ENCODE results near the gene DDB1. TPM values are rescaled to one million over a fixed set of nuclear protein-coding genes. Genes with fewer than 3 reads are reported as not detected.
A peak's percentile ranks its signal among the peaks of the same experiment; 100 is the strongest.

Gene DDB1
- total RNA-seq, 5 donors from 2014 or later (not counting 1 experiment from before 2014, with no cell fraction given) = 165 to 186 (median 176) TPM

DNA sequence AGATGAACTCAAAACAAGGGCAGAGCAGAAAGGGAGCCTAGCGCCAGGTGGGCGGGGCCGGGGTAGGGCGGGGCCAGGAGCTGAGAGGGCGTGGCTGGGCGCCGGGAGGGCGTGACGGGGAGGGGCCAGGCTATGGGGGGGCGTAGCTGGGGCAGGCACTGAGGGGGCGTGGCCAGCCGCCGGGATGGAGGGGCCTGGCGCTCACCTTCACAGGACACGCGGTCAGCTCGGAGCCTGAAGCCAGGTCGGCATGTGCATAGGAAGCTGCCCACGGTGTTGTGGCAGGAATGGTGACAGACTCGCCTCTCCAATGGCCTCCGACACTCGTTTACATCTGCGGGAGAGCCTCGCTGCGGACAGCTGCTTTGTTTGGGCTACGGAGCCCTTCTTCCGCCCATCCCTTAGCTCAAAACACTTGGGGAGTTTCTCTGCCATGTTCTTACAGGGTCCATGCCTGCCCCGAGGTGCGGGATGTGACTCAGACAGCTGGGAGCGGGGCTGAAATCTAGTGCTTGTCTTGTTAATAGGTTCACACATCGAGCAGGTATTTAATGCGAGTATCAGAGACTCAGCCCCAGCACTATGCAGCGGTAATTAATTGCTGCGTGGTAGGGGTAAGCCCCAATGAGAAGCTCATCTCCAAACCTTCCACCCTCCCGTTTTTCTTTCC is 51.2 kb downstream of the DDB1 start:
- H3K9me3 ChIP-seq = no peaks in the 10 kb centered on the region
- Mint-ChIP-seq H3K27me3 (peaks cover 0 to 2% of the 10 kb centered on the region in 2 donors), H3K4me3 (no peak overlapping the region), H3K36me3 (no peaks in the 10 kb centered on the region), H3K27ac (no peak overlapping the region), H3K4me1 (no peaks in the 10 kb centered on the region), H3K9me3 (peaks cover 0 to 5% (median 0%) of the 10 kb centered on the region in 3 donors)
- H3K27me3 ChIP-seq (replicated peaks in 1 of 2; ENCODE audit: control insufficient read depth in 2 of 2, extremely low read depth in 1 of 2, insufficient read depth in 2 of 2, low read length in 1 of 2) = peaks cover 0 to 8% of the 10 kb centered on the region in 2 experiments
- no peak overlapping the region for H3K27ac ChIP-seq (ENCODE audit: low read length)
- H3K4me3 ChIP-seq (ENCODE audit: control insufficient read depth in 1 of 2, extremely low read depth in 1 of 2, low read length in 1 of 2) = no peak overlapping the region
- ATAC-seq (replicated peaks in 1 of 4) (no peak), DNase-seq (peak in 2 of 35 experiments; percentile 2 to 12)
- no peaks in the 10 kb centered on the region for H3K4me1 ChIP-seq (ENCODE audit: control insufficient read depth in 1 of 2, extremely low read depth in 1 of 2, insufficient read depth in 2 of 2, low read length in 2 of 2)
- ChIA-PET POLR2A (no interaction called here), CTCF (no interaction called here)
- no peaks in the 10 kb centered on the region for H3K36me3 ChIP-seq (ENCODE audit: control insufficient read depth in 2 of 2, extremely low read depth in 1 of 2, insufficient read depth in 1 of 2, low read length in 1 of 2)
- 81% methylated on average over 31 of the region's 35 CpGs for WGBS (ENCODE audit: insufficient coverage)

DNA sequence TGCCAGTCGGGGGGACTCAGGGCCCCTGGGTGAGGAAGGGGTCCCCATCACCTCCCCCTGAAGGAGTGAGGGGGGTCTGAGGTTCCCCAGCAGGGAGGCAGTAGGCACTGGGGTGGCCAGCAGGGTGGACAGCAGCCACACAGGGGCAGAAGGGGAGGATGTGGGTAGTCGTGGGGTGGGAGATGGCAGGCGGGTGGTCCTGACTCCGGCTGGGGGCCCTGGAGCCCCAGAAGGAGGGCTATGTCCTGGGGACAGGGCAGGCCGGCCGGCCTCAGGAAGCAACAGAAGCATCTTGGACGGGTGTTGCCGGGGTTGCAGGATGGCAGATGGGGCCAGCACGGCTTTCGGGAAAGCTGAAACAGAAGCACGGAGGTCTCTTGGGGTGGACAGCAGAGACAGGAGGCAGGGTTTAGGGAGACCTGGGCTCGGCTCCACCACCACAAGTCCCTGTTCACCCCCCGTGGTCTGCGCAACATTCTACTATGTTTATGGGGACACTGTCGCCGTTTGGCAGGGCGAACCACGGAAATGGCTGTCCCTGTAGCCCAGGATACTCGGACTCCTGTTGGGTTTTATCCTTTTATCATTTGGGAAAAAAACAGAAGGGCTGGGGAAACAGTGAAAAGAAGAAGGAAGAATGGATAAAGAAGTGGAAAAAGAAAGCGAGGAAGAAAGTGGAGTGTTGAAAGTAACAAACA is 51.9 kb downstream of the DDB1 start:
- WGBS (ENCODE audit: insufficient coverage) = 99% methylated on average over 17 of the region's 20 CpGs

DNA sequence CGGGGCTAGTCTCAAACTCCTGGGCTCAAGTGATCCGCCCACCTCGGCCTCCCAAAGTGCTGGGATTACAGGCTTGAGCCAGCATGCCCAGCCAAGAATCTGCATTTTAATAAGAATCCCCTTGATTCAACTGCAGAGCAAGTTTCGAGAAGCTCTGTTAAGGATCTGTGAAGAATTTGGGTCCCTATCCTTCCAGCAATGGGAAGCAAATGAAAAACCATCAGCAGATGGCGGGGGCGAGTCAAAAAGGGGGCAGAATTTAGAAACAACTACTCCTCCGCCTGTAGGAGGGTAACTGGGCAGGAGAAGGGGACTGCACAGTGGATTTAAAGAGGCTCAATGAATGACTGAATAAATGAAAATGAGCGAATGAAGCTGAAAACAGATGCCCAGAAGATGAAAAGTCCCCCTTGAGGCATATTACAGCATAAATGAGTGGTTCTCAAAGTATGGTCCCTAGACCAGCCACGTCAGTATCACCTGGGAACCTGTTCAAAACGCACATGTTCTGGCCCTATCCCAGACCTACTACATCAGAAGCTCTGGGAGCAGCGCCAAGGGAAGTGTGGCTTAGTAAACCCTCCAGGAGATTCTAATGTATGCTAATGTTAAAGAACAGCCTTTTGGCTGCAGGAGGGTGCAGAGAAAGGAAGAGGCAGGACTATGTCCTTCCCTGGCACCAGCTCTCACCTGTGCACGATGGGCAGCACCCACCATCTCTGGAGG is 52.8 kb downstream of the DDB1 start:
- Histone ChIP-seq H3K9me3 (no peaks in the 10 kb centered on the region), H3K27ac (ENCODE audit: low read length) (no peak overlapping the region), H3K4me1 (ENCODE audit: control insufficient read depth in 1 of 2, extremely low read depth in 1 of 2, insufficient read depth in 2 of 2, low read length in 2 of 2) (no peaks in the 10 kb centered on the region), H3K4me3 (ENCODE audit: control insufficient read depth in 1 of 2, extremely low read depth in 1 of 2, low read length in 1 of 2) (no peak overlapping the region), H3K27me3 (replicated peaks in 1 of 2; ENCODE audit: control insufficient read depth in 2 of 2, extremely low read depth in 1 of 2, insufficient read depth in 2 of 2, low read length in 1 of 2) (peaks cover 0 to 4% of the 10 kb centered on the region in 2 experiments), H3K36me3 (ENCODE audit: control insufficient read depth in 2 of 2, extremely low read depth in 1 of 2, insufficient read depth in 1 of 2, low read length in 1 of 2) (no peaks in the 10 kb centered on the region)
- Mint-ChIP-seq H3K9me3 (peaks cover 0 to 5% (median 0%) of the 10 kb centered on the region in 3 donors), H3K36me3 (no peaks in the 10 kb centered on the region), H3K4me3 (no peak overlapping the region), H3K27ac (no peak overlapping the region), H3K27me3 (peaks cover 0 to 2% of the 10 kb centered on the region in 2 donors), H3K4me1 (no peaks in the 10 kb centered on the region)
- CTCF ChIA-PET = no interaction called here
- ATAC-seq (replicated peaks in 1 of 4) = no peak
- DNase-seq = no peak
- POLR2A ChIA-PET = no interaction called here
- 76% methylated on average over 8 of the region's 12 CpGs for WGBS (ENCODE audit: insufficient coverage)

More for the DNA sequence above, 51.9 kb downstream of the DDB1 start:
- POLR2A ChIA-PET = no interaction called here
- Mint-ChIP-seq H3K27ac (no peak overlapping the region), H3K4me1 (no peaks in the 10 kb centered on the region), H3K9me3 (peaks cover 0 to 5% (median 0%) of the 10 kb centered on the region in 3 donors), H3K4me3 (no peak overlapping the region), H3K27me3 (peaks cover 0 to 2% of the 10 kb centered on the region in 2 donors), H3K36me3 (no peaks in the 10 kb centered on the region)
- CTCF ChIA-PET = no interaction called here
- ATAC-seq (replicated peaks in 1 of 4) (no peak), DNase-seq (no peak)
- Histone ChIP-seq H3K36me3 (ENCODE audit: control insufficient read depth in 2 of 2, extremely low read depth in 1 of 2, insufficient read depth in 1 of 2, low read length in 1 of 2) (no peaks in the 10 kb centered on the region), H3K9me3 (no peaks in the 10 kb centered on the region), H3K4me1 (ENCODE audit: control insufficient read depth in 1 of 2, extremely low read depth in 1 of 2, insufficient read depth in 2 of 2, low read length in 2 of 2) (no peaks in the 10 kb centered on the region), H3K4me3 (ENCODE audit: control insufficient read depth in 1 of 2, extremely low read depth in 1 of 2, low read length in 1 of 2) (no peak overlapping the region), H3K27me3 (replicated peaks in 1 of 2; ENCODE audit: control insufficient read depth in 2 of 2, extremely low read depth in 1 of 2, insufficient read depth in 2 of 2, low read length in 1 of 2) (peaks cover 0 to 5% of the 10 kb centered on the region in 2 experiments), H3K27ac (ENCODE audit: low read length) (no peak overlapping the region)

DNA sequence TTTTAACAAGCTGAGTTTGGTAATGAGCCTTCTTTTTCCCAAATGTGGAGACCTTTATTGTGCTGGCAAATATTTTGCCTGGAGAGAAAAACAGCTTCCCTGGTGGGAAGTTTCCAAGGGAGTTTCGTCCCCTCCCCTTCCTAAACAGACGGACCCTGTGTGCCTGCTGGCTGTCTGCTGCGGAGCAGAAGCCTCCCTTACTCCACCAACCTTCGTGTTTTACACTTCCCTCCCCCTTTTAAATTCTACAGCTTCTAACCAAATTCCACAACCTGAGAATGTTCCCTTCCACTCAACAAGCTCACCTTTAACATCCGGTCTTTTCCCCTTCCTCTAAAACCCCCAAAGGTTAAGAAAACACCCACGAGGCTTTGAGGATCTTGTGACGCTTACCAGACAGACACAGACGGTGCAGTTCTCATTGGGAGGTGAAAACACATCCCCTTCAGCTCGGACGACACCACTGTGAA is 54.9 kb downstream of the DDB1 start:
- no peaks in the 10 kb centered on the region for H3K36me3 Mint-ChIP-seq
- ChIA-PET POLR2A (interaction anchor here (0.6 to 0.7 kb wide), 2 partner anchors 13 to 118 kb away, joined by 4 to 5 read pairs; no protein-coding TSS in a partner anchor), CTCF (no interaction called here)
- no peaks in the 10 kb centered on the region for H3K4me1 ChIP-seq (ENCODE audit: control insufficient read depth in 1 of 2, extremely low read depth in 1 of 2, insufficient read depth in 2 of 2, low read length in 2 of 2)
- ATAC-seq (replicated peaks in 1 of 4) (no peak), DNase-seq (no peak)
- WGBS (ENCODE audit: insufficient coverage) = 84% methylated on average over 5 of the region's 10 CpGs
- H3K4me3 Mint-ChIP-seq = no peak overlapping the region
- no peaks in the 10 kb centered on the region for H3K4me1 Mint-ChIP-seq
- H3K36me3 ChIP-seq (ENCODE audit: control insufficient read depth in 2 of 2, extremely low read depth in 1 of 2, insufficient read depth in 1 of 2, low read length in 1 of 2) = no peaks in the 10 kb centered on the region
- no peaks in the 10 kb centered on the region for H3K9me3 Mint-ChIP-seq
- H3K27me3 Mint-ChIP-seq = peaks cover 0 to 4% of the 10 kb centered on the region in 2 donors
- no peak overlapping the region for H3K27ac Mint-ChIP-seq
- peaks cover 0 to 14% of the 10 kb centered on the region in 2 experiments for H3K27me3 ChIP-seq (replicated peaks in 1 of 2; ENCODE audit: control insufficient read depth in 2 of 2, extremely low read depth in 1 of 2, insufficient read depth in 2 of 2, low read length in 1 of 2)
- no peak overlapping the region for H3K4me3 ChIP-seq (ENCODE audit: control insufficient read depth in 1 of 2, extremely low read depth in 1 of 2, low read length in 1 of 2)
- H3K27ac ChIP-seq (ENCODE audit: low read length) = no peak overlapping the region
- H3K9me3 ChIP-seq = no peaks in the 10 kb centered on the region

DNA sequence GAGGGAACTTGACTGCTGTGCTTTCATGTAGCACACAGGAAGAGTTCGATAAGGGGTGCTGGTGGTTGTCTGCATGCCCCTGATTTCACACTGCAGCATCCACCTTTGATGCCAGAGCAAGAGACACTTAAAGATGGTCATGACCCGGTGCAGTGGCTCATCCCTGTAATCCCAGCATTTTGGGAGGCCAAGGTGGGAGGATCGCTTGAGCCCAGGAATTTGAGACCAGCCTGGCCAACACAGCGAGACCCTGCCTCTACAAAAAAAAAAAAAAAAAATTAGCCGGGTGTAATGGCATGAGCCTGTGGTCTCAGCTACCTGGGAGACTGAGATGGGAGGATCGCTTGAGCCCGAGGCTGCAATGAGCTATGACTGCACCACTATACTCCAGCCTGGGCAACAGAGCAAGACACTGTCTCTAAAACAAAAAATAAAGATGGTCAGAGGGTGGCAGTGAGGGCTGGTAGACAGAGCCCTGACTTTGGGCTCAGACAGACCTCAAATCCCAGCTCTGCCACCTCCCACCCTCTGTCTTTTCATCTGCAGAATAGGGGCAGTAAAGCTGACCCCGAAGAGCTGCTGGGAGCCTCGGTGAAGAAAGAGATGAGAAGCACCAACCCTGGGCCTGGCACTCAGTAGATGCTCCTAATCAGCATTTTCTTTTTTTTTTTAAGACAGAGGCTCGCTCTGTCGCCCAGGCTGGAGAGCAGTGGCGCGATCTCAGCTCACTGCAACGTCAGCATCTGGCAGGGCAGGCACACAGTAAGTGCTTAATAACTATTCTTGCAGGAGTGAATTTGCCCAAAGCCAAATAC is 55.5 kb downstream of the DDB1 start:
- Histone ChIP-seq H3K27me3 (replicated peaks in 1 of 2; ENCODE audit: control insufficient read depth in 2 of 2, extremely low read depth in 1 of 2, insufficient read depth in 2 of 2, low read length in 1 of 2) (peaks cover 0 to 17% of the 10 kb centered on the region in 2 experiments), H3K27ac (ENCODE audit: low read length) (no peak overlapping the region), H3K4me1 (ENCODE audit: control insufficient read depth in 1 of 2, extremely low read depth in 1 of 2, insufficient read depth in 2 of 2, low read length in 2 of 2) (no peaks in the 10 kb centered on the region), H3K9me3 (no peaks in the 10 kb centered on the region), H3K4me3 (ENCODE audit: control insufficient read depth in 1 of 2, extremely low read depth in 1 of 2, low read length in 1 of 2) (no peak overlapping the region), H3K36me3 (ENCODE audit: control insufficient read depth in 2 of 2, extremely low read depth in 1 of 2, insufficient read depth in 1 of 2, low read length in 1 of 2) (no peaks in the 10 kb centered on the region)
- WGBS (ENCODE audit: insufficient coverage) = 85% methylated on average over 4 of the region's 14 CpGs
- H3K4me3 Mint-ChIP-seq = no peak overlapping the region
- peaks cover 0 to 4% of the 10 kb centered on the region in 2 donors for H3K27me3 Mint-ChIP-seq
- ATAC-seq (replicated peaks in 1 of 4) = no peak
- ChIA-PET POLR2A (interaction anchor here in 1 of 2 donors (0.6 kb wide), 1 partner anchor 14 kb away, joined by 5 read pairs; no protein-coding TSS in a partner anchor), CTCF (no interaction called here)
- H3K36me3 Mint-ChIP-seq = no peaks in the 10 kb centered on the region
- no peaks in the 10 kb centered on the region for H3K4me1 Mint-ChIP-seq
- DNase-seq = no peak
- H3K27ac Mint-ChIP-seq = no peak overlapping the region
- H3K9me3 Mint-ChIP-seq = no peaks in the 10 kb centered on the region

DNA sequence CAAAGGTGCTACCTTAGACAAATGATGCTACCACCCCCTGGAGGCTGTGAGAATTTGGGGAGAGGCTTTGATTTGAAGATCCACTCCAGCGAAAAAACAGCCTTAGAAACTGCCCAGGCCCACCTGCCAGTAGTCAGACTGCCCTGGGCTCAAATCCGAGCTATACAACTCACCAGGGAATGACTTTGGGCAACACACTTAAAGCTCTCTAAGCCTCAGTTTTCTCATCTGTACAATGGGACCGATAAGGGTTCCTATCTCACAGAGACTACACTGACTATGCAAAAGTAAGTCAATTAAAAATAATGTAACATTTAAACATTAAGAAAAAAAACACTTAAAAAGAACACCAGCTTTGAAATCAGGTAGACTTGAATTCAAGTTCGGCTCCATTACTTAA is 57.7 kb downstream of the DDB1 start:
- POLR2A ChIA-PET = no interaction called here
- ATAC-seq (replicated peaks in 1 of 4) (no peak), DNase-seq (no peak)
- Histone ChIP-seq H3K27ac (ENCODE audit: low read length) (no peak overlapping the region), H3K27me3 (replicated peaks in 1 of 2; ENCODE audit: control insufficient read depth in 2 of 2, extremely low read depth in 1 of 2, insufficient read depth in 2 of 2, low read length in 1 of 2) (peaks cover 0 to 13% of the 10 kb centered on the region in 2 experiments), H3K4me3 (ENCODE audit: control insufficient read depth in 1 of 2, extremely low read depth in 1 of 2, low read length in 1 of 2) (no peak overlapping the region), H3K4me1 (ENCODE audit: control insufficient read depth in 1 of 2, extremely low read depth in 1 of 2, insufficient read depth in 2 of 2, low read length in 2 of 2) (no peaks in the 10 kb centered on the region), H3K9me3 (no peaks in the 10 kb centered on the region), H3K36me3 (ENCODE audit: control insufficient read depth in 2 of 2, extremely low read depth in 1 of 2, insufficient read depth in 1 of 2, low read length in 1 of 2) (no peaks in the 10 kb centered on the region)
- no peaks in the 10 kb centered on the region for H3K9me3 Mint-ChIP-seq
- 100% methylated on average over 1 of the region's 4 CpGs for WGBS (ENCODE audit: insufficient coverage)
- H3K4me1 Mint-ChIP-seq = no peaks in the 10 kb centered on the region
- H3K36me3 Mint-ChIP-seq = no peaks in the 10 kb centered on the region
- peaks cover 0 to 4% of the 10 kb centered on the region in 2 donors for H3K27me3 Mint-ChIP-seq
- CTCF ChIA-PET = no interaction called here
- H3K27ac Mint-ChIP-seq = no peak overlapping the region
- no peak overlapping the region for H3K4me3 Mint-ChIP-seq
